Hindlimb muscle (tissue), 1 donor: ENCODE results near the gene OTOG. TPM values are rescaled to one million over a fixed set of nuclear protein-coding genes. Genes with fewer than 3 reads are reported as not detected.
"Not testable (repeated sequence)": the region's sequence is repeated elsewhere in the genome, so short reads cannot be mapped to it uniquely, and the experiment has no call there.

Source experiments
- DNase-seq: peaks from one replicate; pipeline ENCODE4 v3.0.0-alpha.2; 2013
- polyA plus RNA-seq: library from polyadenylated mRNA; unstranded; fragments of 120-200 nt; gene quantifications from one replicate; pipeline ENCODE4 v1.2.1, GENCODE V29; 2013; ENCODE audit not compliant: insufficient read length

Gene OTOG
- polyA plus RNA-seq, 1 donor = 0.08 TPM

- DNase-seq = no peak
Observed at GRCh38 chr11:17605651-17606122, 58.6 kb downstream of the OTOG start.

- DNase-seq = no peak
Observed at GRCh38 chr11:17606233-17607082, 59.4 kb downstream of the OTOG start.

DNA sequence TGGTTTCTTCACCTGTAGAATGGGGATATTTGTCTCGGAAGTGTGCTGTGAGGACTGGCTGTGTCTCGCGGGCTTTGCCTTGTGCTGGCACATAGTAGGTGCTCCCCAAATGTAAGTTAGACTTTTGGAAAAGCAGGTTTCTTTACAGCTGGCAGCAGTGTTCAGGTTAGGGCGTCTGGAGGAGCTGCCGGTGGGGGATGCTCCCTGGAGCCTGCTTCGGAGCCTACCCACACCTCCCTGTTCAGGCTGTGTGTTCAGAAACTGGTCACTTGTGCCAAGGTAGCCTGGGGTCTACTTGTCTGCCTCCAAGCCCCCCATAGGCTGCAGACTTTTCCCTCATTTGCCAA, 60.0 kb downstream of the OTOG start:
- DNase-seq = no peak

GRCh38 chr11:17607591-17608570, 60.8 kb downstream of the OTOG start:
- DNase-seq = no peak

GRCh38 chr11:17608821-17609220, 61.8 kb downstream of the OTOG start:
- no peak for DNase-seq

GRCh38 chr11:17609291-17610084, 62.4 kb downstream of the OTOG start:
- no peak for DNase-seq

DNA sequence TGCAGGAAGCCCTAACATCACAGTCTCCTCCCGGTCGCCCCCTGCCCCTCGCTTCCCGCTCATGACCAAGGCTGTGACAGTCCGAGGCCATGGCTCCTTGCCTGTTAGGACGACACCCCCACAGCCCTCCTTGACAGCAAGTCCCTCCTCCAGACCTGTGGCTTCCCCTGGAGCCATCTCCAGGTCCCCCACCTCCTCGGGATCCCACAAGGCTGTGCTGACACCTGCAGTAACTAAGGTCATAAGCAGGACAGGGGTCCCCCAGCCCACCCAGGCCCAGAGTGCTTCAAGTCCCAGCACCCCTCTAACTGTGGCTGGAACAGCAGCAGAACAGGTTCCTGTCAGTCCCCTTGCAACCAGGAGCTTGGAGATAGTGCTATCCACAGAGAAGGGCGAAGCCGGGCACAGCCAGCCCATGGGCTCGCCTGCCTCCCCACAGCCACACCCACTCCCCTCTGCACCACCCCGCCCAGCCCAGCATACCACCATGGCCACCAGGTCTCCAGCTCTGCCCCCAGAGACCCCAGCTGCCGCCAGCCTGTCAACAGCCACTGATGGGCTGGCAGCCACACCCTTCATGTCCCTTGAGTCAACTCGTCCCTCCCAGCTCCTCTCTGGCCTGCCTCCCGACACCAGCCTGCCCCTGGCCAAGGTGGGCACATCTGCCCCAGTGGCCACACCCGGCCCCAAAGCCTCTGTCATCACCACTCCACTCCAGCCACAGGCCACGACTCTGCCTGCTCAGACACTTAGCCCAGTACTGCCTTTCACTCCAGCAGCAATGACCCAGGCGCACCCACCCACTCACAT, 63.2 kb downstream of the OTOG start:
- DNase-seq = no peak

GRCh38 chr11:17611049-17611448, 64.0 kb downstream of the OTOG start:
- DNase-seq = no peak

- DNase-seq = no peak
Observed at GRCh38 chr11:17611503-17612220, 64.6 kb downstream of the OTOG start.

DNA sequence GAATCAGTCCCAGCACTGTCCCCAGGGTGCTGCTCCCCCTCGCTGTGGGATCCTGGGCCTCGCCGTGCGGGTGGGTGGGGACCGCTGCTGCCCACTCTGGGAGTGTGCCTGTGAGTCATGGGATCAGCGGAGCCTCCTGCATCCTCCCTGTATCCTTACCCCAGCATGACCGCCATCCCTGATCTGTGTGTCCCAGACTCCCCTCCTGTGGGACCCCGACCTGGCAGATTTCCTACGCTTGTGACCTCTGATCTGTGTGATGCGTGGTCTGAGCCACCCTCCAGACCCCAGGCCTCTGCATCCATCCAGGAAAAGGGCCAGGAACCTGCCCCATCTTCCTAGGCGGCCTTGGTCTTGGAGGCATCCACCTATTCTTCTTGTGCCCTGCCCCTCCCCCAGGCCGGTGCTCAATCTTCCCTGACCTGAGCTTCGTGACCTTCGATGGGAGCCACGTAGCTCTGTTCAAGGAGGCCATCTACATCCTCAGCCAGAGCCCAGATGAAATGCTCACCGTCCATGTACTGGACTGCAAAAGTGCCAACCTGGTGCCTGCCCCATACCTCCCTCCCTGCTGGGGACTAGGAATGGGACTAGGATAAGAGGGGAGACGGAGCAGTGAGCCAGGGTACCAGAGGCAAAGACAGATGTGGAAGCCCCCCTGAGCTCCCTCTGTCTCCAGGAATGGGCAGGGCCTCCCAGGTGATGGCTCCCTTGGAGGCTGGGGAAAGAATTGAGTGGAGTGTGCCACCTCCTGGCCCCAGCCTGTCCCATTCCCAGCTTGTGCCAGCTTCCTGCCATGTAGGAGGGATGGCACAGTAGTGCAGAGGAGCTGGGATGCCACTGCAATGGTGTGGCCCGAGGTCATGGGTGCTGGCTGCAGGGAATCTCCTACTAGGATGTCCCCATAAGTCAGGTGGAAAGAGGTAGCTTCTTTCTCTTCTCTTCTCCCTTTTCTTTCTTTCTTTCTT, 65.4 kb downstream of the OTOG start:
- DNase-seq = no peak

DNA sequence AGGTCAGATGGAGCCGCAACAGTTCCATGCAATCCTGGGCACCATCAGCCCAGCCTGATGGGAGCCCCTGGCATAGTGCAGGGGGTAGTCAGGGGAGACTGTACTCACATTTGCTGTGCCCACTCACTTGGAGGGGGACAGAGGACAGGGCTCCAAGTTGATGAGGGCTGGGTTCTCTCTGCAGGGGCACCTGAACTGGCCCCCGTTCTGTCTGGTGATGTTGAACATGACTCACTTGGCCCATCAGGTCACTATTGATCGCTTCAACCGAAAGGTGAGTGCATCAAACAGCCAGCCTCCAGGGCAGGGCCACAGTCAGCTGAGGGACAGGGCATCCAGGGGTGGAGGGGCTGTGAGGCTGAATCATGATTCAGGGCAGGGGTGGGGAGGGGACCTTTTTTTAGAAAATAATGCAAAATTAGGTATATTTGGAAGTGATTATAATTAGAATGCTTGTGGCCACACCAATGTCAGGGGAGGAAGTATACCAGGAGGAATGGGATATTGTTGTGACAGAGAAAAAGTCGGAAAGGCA, 66.4 kb downstream of the OTOG start:
- no peak for DNase-seq

GRCh38 chr11:17613983-17614382, 66.9 kb downstream of the OTOG start:
- no peak for DNase-seq

GRCh38 chr11:17622711-17623110, 75.7 kb downstream of the OTOG start:
- DNase-seq = not testable (repeated sequence)

DNA sequence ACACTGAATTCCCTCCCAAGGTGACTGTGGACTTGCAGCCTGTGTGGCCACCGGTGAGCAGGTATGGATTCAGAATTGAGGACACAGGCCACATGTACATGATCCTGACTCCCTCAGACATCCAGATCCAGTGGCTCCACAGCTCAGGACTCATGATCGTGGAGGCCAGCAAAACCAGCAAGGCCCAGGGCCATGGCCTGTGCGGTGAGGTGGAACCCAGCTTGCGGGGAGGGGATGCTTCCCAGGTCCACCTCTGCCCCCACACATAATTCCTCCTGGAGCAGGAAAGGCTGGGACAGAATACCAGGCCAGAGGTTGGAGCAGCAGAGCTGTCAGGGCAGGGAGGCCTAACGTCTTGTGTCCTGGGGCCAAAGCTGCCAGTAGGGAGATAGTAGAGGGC, 82.1 kb downstream of the OTOG start:
- no peak for DNase-seq

DNA sequence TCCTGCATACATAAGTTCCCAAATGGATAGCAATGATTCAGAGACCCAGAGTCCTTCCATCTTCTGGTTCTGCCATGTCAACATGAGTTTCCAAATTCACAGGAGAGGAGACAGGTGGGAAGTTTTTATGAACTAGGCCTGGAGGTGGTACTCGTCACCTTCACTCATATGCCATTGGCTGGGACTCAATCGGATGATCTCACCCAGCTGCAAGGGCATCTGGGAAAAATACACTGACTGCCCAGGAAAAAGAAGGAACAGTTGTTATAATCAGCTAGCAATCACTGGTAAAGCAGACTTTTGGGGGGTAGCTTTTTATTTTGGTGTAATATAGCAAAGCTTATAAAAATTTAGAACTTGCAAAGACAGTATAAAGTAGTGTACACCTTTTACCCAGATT, 83.9 kb downstream of the OTOG start:
- DNase-seq = no peak

DNA sequence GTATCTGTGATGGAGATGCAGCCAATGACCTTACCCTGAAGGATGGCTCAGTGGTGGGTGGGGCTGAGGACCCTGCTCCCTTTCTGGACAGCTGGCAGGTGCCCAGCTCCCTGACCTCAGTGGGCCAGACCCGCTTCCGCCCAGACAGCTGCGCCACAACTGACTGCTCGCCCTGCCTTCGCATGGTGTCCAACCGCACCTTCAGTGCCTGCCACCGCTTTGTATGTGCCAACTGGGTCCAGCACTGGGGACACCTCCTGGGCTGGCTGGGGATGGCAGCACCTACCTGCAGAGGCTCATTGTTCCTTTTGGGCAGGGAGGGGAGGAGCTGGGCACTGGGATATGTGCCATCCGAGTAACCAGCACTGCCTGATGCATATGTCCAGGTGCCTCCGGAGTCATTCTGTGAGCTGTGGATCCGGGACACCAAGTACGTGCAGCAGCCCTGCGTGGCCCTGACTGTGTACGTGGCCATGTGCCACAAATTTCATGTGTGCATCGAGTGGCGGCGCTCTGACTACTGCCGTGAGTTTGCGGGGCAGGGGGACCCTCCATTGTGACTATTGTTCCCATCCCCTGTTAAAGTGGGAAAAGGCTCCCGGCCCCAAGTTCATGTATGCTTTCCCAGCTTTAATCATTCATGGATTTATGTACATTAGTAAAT, 84.8 kb downstream of the OTOG start:
- no peak for DNase-seq

GRCh38 chr11:17633279-17633986, 86.4 kb downstream of the OTOG start:
- no peak for DNase-seq
